NCI-H82 (cell line): Measurements from ENCODE around the gene TESK1.

Source experiments
- DNase-seq: peaks from one replicate; lab custom pipeline; 2025; lab: John Stamatoyannopoulos, UW

Gene TESK1

GRCh38 chr9:35646533-35647265 is 41.6 kb downstream of the TESK1 start:
- peak; percentile 89 for DNase-seq

- DNase-seq: no peak
Measured at GRCh38 chr9:35649431-35650340, 44.6 kb downstream of the TESK1 start.

DNA sequence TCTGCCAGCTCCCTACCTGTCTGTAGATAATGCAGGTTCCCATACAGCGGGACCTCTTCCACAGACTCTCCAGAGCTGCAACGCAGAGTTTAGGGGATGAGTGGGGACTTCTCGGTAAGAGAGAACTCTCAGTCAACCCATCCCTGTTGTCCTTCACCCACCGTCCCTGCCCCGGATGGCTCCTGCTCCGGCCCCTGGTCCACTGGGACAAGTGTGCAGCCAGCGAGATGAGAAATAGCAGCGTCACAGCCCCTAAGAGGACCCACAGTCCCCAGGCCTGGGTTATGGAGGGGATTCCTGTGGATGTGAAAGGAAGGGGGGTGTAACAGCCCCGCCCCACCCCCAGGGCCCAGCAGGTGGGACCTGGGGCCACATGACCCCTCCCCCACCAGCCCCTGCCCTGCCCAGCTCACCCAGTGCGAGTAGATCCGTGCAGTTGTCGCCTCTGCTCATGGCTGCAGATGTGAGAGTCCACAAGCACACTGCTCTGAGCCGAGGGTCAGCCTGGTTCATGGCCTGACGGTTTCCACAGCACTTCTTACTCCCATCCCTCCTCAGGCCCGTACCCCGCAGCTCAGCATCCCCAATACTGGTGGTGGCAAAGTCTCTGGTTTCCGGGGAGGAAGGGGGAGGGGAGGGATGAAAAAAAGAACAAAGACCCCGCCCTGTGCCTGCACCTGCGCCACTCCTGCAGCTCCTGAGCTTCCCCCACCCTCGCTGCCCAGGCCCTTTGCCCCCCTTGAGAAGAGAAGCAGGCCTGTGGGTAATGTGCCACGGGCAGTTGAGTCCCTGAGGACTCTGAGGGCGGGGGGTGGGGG is 45.5 kb downstream of the TESK1 start, which contains the start of gene SIT1:
Gene SIT1, minus strand, starts transcription at position 591 of the 818 bp plus-strand sequence. Its CDS starts 78 bp downstream, at position 513.
- DNase-seq: no peak

GRCh38 chr9:35651956-35652828 is 47.1 kb downstream of the TESK1 start:
- DNase-seq: no peak

DNA sequence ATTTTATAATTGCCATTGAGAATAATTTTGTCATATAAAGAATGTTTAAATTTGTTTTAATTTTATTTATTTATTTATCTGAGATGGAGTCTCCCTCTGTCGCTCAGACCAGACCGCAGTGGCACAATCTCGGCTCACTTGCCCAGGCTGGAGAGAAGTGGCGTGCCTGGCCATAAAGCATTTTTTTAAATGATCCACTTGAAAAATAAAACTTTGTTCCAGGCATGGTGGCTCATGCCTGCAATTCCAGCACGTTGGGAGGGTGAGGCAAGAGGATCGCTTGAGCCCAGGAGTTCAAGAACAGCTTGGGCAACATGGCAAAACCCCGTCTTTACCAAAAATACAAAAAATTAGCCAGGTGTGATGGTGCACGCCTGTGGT is 47.8 kb downstream of the TESK1 start:
- DNase-seq: no peak

DNA sequence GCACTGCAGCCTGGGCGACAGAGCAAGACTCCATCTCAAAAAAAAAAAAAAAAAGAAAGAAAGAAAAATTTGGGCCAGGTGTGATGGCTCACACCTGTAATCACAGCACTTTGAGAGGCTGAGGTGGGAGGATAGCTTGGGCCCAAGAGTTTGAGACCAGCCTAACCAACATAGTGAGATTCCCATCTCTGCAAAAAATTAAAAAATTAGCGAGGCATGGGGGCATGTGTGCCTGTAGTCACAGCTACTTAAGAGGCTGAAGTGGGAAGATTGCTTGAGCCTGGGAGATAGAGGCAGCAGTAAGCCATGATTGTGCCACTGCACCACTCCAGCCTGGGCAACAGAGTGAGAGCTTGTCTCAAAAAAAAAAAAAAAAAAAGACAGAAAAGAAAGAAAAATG is 48.5 kb downstream of the TESK1 start:
- no peak for DNase-seq

GRCh38 chr9:35656348-35656747 is 51.3 kb downstream of the TESK1 start:
- DNase-seq: no peak

DNA sequence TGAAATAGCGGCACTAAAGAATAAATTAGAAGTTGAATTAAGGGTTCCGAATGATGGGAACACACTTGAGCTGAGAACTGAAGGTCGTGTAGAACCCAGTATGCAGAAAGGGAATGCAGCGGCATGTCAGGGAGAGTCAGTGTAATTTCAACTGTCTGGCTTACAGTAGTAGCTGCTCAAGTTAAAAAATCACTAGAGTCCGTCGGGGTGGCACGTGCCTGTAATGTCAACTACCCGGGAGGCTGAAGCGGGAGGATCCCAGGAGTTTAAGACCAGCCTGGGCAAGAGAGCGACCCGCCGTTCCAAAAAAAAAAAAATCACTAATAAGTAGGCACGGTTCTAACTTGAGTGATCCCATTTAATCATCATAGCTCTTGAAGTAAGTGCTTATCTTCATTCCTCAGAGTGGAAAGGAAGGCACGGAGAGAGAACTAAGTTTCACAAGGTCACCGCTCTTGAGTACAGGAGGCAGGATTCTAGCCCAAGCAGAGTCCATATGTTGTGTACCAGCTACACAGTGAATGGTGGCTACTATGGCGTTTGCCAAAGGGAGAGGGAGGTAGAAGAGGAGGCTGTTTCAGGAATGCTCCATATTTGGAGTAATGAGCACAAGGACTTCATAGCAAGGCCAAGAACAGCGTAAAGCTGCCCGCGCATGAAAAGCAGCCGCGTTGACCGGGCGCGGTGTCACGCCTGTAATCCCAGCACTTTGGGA is 51.9 kb downstream of the TESK1 start:
- DNase-seq: no peak

- peak; percentile 99 for DNase-seq
Measured at GRCh38 chr9:35657546-35658136, 52.6 kb downstream of the TESK1 start, which contains the start of gene RMRP. TSS of gene RMRP (minus strand) at chr9:35658019.

DNA sequence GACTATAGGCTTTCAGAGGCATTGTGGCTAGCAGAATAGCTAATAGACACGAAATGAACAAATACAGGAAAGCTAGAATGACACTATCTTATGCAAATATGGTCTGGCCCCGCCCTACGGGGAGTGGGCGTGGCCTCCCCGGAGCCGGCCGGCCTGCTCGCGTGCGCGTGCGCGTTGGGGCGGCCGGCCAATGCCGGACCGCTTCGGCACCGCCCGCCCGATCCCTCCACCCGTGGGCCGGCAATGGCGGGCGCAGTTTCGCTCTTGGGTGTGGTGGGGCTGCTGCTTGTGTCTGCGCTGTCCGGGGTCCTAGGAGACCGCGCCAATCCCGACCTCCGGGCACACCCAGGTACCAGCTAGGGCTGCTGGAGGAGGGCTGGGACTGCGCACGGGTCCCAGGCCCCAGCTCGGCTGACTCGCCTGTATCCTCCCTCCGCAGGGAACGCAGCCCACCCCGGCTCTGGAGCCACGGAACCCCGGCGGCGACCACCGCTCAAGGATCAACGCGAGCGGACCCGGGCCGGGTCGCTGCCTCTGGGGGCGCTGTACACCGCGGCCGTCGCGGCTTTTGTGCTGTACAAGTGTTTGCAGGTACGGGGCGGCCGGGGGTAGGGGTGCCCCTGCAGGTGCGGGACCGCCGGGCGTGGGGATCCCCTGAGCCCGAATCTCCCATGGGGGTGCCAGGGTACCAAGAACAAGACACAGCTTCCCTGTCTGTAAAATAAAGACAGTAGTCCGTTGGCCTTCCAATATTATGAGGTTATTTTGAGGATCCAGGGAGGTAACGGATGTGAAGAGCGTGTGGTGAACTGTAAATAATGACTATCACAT is 53.3 kb downstream of the TESK1 start, which contains the start of gene CCDC107:
Gene CCDC107, plus strand, starts transcription at position 156 of the 831 bp plus-strand sequence. Its CDS starts 88 bp downstream, at position 244.
- peak; percentile 85 for DNase-seq

DNA sequence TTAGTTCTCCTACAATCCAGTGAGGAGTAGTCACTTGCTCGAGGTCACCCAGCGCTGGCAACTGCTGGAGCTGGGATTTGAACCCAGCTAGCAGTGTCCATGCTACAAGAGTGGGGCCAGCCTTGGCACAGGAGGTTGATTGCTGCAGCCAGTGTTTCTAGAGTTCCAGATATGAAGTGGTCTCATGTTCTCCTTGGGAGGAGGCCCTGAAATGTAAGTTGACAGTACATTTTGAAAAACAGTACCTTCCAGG is 53.8 kb downstream of the TESK1 start:
- peak; percentile 47 for DNase-seq

- no peak for DNase-seq
Measured at GRCh38 chr9:35659340-35659739, 54.3 kb downstream of the TESK1 start.
